ENCODE results near the gene KIF21A. TPM values are rescaled to one million over a fixed set of nuclear protein-coding genes. Genes with fewer than 3 reads are reported as not detected.

KIF21A gene
- total RNA-seq, 1 donor from 2014 or later: 3.9 TPM

DNA sequence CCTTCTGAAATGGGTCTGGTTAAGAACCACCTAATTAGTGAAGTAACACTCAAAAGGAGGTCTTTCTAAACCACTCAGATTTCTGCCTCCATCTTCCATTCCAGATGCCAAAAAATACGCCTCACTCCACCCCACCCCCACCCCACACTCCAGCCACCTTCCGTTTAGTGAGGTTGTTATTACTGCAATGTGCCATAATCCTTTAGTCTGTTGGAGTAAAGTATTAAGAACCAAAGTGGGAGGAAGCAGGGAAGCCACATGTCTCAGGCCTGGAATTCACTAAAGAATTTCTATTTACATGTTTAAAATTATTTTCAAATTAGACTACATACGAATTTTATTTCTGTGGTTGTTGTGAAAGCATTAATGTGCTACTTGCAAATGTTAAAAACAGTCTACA is 7.4 kb downstream of the KIF21A start:
- no peak overlapping the region for H3K4me3 Mint-ChIP-seq (ENCODE audit: unreplicated experiment)
- H3K36me3 Mint-ChIP-seq (ENCODE audit: unreplicated experiment): no peaks in the 10 kb centered on the region
- H3K9me3 Mint-ChIP-seq (ENCODE audit: unreplicated experiment): no peaks in the 10 kb centered on the region
- TF ChIP-seq, protein P1, sequence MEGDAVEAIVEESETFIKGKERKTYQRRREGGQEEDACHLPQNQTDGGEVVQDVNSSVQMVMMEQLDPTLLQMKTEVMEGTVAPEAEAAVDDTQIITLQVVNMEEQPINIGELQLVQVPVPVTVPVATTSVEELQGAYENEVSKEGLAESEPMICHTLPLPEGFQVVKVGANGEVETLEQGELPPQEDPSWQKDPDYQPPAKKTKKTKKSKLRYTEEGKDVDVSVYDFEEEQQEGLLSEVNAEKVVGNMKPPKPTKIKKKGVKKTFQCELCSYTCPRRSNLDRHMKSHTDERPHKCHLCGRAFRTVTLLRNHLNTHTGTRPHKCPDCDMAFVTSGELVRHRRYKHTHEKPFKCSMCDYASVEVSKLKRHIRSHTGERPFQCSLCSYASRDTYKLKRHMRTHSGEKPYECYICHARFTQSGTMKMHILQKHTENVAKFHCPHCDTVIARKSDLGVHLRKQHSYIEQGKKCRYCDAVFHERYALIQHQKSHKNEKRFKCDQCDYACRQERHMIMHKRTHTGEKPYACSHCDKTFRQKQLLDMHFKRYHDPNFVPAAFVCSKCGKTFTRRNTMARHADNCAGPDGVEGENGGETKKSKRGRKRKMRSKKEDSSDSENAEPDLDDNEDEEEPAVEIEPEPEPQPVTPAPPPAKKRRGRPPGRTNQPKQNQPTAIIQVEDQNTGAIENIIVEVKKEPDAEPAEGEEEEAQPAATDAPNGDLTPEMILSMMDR (IDR thresholded peaks at IDR 0.05): no peak
- H3K27ac Mint-ChIP-seq (ENCODE audit: unreplicated experiment): no peak overlapping the region
- DNase-seq (ENCODE audit: extremely low spot score, unreplicated experiment): no peak
- no peaks in the 10 kb centered on the region for H3K4me1 Mint-ChIP-seq (ENCODE audit: unreplicated experiment)
- no peaks in the 10 kb centered on the region for H3K27me3 Mint-ChIP-seq (ENCODE audit: unreplicated experiment)

DNA sequence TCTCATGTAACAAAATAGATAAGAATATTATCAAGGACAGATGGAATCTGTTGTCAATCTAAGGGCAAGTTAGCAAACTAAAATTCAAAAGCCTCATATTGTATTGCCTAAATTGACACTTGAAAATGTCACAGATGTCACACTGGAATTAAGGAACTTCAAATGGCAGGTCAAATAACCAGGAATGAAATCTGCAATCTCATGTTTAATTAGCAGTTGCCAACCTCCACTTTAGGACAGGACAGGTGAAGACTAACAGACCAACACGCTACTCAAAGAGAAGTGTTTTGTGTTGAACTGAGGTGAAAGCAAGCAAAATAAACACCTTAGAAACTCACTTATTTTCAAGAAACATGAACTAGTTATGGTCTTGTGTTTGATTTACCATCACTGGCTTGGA is 11.1 kb downstream of the KIF21A start:
- Mint-ChIP-seq H3K4me1 (ENCODE audit: unreplicated experiment) (no peaks in the 10 kb centered on the region), H3K27ac (ENCODE audit: unreplicated experiment) (no peak overlapping the region), H3K9me3 (ENCODE audit: unreplicated experiment) (no peaks in the 10 kb centered on the region), H3K36me3 (ENCODE audit: unreplicated experiment) (no peaks in the 10 kb centered on the region), H3K27me3 (ENCODE audit: unreplicated experiment) (no peaks in the 10 kb centered on the region), H3K4me3 (ENCODE audit: unreplicated experiment) (no peak overlapping the region)
- no peak for DNase-seq (ENCODE audit: extremely low spot score, unreplicated experiment)
- TF ChIP-seq, protein P1 (IDR thresholded peaks at IDR 0.05): no peak

DNA sequence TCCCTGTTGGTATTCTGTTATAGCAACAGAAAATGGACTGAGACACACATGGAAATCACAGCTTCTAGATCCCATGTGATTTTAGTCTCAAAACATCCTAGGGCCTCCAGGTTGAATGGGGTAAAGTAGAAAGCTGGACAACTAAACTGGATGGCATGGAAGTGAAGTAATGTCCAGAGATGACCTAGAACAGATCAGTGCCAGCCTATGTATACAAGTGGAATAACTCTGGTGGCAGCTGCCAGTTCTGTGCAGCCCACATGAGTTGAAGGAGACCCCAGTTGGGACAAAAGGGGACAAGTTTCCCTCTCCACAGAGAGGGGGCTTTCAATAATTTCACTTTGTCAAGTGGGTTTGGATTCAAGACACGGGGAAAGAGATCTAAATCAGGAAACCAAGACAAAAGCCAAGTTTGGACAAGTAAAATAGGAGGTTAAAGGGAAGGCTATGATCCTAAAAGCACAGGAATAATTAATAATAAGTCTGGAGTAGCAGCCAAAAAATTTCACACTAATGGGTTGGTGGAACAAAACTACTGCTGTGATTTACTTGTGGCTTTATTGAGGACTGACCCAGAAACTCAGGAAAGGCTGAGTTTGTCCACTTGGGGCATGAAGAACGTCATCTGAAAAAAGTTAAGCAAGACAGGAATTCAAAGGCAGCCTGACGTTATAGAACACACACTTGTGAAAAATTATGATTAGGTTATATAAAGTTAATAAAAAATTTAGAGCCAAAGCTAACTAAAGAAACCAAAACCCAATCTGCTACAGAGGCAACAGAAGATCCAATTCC is 11.7 kb downstream of the KIF21A start:
- Mint-ChIP-seq H3K4me1 (ENCODE audit: unreplicated experiment) (no peaks in the 10 kb centered on the region), H3K4me3 (ENCODE audit: unreplicated experiment) (no peak overlapping the region), H3K27ac (ENCODE audit: unreplicated experiment) (no peak overlapping the region), H3K36me3 (ENCODE audit: unreplicated experiment) (no peaks in the 10 kb centered on the region), H3K27me3 (ENCODE audit: unreplicated experiment) (no peaks in the 10 kb centered on the region), H3K9me3 (ENCODE audit: unreplicated experiment) (no peaks in the 10 kb centered on the region)
- no peak for DNase-seq (ENCODE audit: extremely low spot score, unreplicated experiment)
- TF ChIP-seq, protein P1 (IDR thresholded peaks at IDR 0.05): no peak

DNA sequence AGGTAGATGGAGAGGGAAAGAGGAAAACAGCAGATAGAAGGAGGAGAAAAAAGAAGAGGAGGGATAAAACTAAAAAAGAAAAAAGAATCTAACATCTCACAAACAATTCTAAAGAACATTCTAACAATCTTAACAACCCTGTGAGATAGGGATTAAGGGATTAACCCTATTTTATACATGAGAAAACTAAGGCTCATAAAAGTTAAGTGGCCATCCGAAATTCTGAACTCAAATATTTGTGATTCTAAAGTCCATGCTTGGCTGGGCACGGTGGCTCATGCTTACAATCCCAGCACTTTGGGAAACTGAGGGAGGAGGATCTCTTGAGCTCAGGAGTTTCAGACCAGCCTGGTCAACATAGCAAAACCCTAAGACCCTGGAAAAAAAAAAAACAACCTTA is 13.1 kb downstream of the KIF21A start:
- Mint-ChIP-seq H3K27me3 (ENCODE audit: unreplicated experiment) (no peaks in the 10 kb centered on the region), H3K9me3 (ENCODE audit: unreplicated experiment) (no peaks in the 10 kb centered on the region)

DNA sequence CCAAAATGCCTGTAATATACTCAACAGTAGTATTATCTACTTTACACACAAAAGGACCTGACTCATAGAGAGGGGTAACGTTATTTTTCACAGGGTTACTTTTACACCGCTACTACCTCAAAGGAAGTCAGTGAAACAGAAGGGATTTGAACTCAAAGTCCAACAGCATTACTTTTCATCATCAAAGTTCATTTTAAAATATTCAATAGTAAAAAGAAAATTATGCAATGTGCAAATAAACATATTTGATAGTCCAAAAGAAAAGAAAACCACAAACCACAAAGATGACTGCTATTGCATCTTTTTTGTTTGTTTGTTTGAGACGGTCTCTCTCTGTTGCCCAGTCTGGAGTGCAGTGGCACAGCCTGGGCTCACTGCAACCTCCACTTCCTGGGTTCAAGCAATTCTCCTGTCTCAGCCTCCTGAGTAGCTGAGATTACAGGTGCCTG is 15.5 kb downstream of the KIF21A start:
- no peaks in the 10 kb centered on the region for H3K9me3 Mint-ChIP-seq (ENCODE audit: unreplicated experiment)
- no peaks in the 10 kb centered on the region for H3K27me3 Mint-ChIP-seq (ENCODE audit: unreplicated experiment)
- H3K36me3 Mint-ChIP-seq (ENCODE audit: unreplicated experiment): no peaks in the 10 kb centered on the region
- H3K4me1 Mint-ChIP-seq (ENCODE audit: unreplicated experiment): no peaks in the 10 kb centered on the region
- no peak for DNase-seq (ENCODE audit: extremely low spot score, unreplicated experiment)
- no peak overlapping the region for H3K27ac Mint-ChIP-seq (ENCODE audit: unreplicated experiment)
- no peak overlapping the region for H3K4me3 Mint-ChIP-seq (ENCODE audit: unreplicated experiment)
- TF ChIP-seq, protein P1 (IDR thresholded peaks at IDR 0.05): no peak

More for the DNA sequence above, 13.1 kb downstream of the KIF21A start:
- Mint-ChIP-seq H3K27ac (ENCODE audit: unreplicated experiment) (no peak overlapping the region), H3K4me1 (ENCODE audit: unreplicated experiment) (no peaks in the 10 kb centered on the region), H3K36me3 (ENCODE audit: unreplicated experiment) (no peaks in the 10 kb centered on the region), H3K4me3 (ENCODE audit: unreplicated experiment) (no peak overlapping the region)
- DNase-seq (ENCODE audit: extremely low spot score, unreplicated experiment): no peak
- TF ChIP-seq, protein P1 (IDR thresholded peaks at IDR 0.05): no peak
